IMR-90 (cell line): Measurements from ENCODE around the gene MED13. TPM values are rescaled to one million over a fixed set of nuclear protein-coding genes. Genes with fewer than 3 reads are reported as not detected.

ENCODE experiments used
- ATAC-seq: fragments of 200-7000 bp; cut with Tn5 transposase; 2 replicates; pipeline ENCODE4 v1.9.1; 2020; ENCODE audit warnings: low read depth, mild to moderate bottlenecking, moderate library complexity
- BruUV-seq: library from RNA; stranded (reverse); fragments of 400-500 nt; replicated peaks from 2 replicates; lab custom pipeline; 2021; lab: Mats Ljungman, UMichigan
- CTCF ChIA-PET: fragments of 300-600 bp; formaldehyde crosslinking; extraction: SDS; loops from one replicate; lab custom pipeline; 2021; ENCODE audit warnings: antibody characterized with exemption; lab: Yijun Ruan, JAX
- POLR2A ChIA-PET: fragments of 300-600 bp; sonication (Branson Sonifier 250); formaldehyde crosslinking; loops from one replicate; lab custom pipeline; 2022; ENCODE audit warnings: antibody characterized with exemption; ENCODE audit not compliant: unreplicated experiment; lab: Charles Lee
- DNase-seq: peaks from one replicate; pipeline ENCODE4 v3.0.0; 2013
- H2AFZ ChIP-seq: replicated peaks from 2 replicates; pipeline ENCODE3; 2013; ENCODE audit warnings: low read length, mild to moderate bottlenecking; ENCODE audit not compliant: poor library complexity
- H2AK5ac ChIP-seq: 2 replicates; pipeline ENCODE4 v1.6.1; 2013; ENCODE audit warnings: low read depth, low read length, inconsistent platforms
- H2AK9ac ChIP-seq: replicated peaks from 2 replicates; pipeline ENCODE3; 2013; ENCODE audit warnings: mild to moderate bottlenecking, low read depth, low read length, moderate library complexity; ENCODE audit not compliant: poor library complexity
- H2BK120ac ChIP-seq: 2 replicates; pipeline ENCODE4 v1.6.1; 2013; ENCODE audit warnings: low read depth, low read length, inconsistent platforms
- H2BK15ac ChIP-seq: 3 replicates; pipeline ENCODE4 v1.6.1; 2013; ENCODE audit warnings: low read depth, low read length, inconsistent platforms
- H2BK20ac ChIP-seq: 2 replicates; pipeline ENCODE4 v1.6.1; 2013; ENCODE audit warnings: low read depth, mild to moderate bottlenecking, inconsistent platforms, low read length, moderate library complexity
- H2BK5ac ChIP-seq: 2 replicates; pipeline ENCODE4 v1.6.1; 2013; ENCODE audit warnings: mild to moderate bottlenecking, low read depth, low read length, inconsistent platforms; ENCODE audit not compliant: poor library complexity, severe bottlenecking
- H3K14ac ChIP-seq: replicated peaks from 2 replicates; pipeline ENCODE4 v1.6.1; 2013; ENCODE audit warnings: low read depth, low read length, inconsistent platforms
- H3K18ac ChIP-seq: 2 replicates; pipeline ENCODE4 v1.6.1; 2013; ENCODE audit warnings: low read depth, low read length, control low read depth
- H3K23ac ChIP-seq: 2 replicates; pipeline ENCODE4 v1.6.1; 2013; ENCODE audit warnings: low read depth, low read length, inconsistent platforms
- H3K27ac ChIP-seq: 2 replicates; pipeline ENCODE4 v1.5.1; 2013; ENCODE audit warnings: mild to moderate bottlenecking, control low read depth, low read length; ENCODE audit not compliant: insufficient read depth
- H3K27me3 ChIP-seq: 2 replicates; pipeline ENCODE4 v1.6.1; 2013; ENCODE audit warnings: low read length; ENCODE audit not compliant: control insufficient read depth, insufficient read depth
- H3K36me3 ChIP-seq: 2 replicates; pipeline ENCODE4 v1.6.1; 2013; ENCODE audit warnings: low read length, mixed read lengths; ENCODE audit not compliant: control insufficient read depth, insufficient read depth
- H3K4ac ChIP-seq: 2 replicates; pipeline ENCODE4 v1.6.1; 2013; ENCODE audit warnings: low read depth, low read length, inconsistent platforms
- H3K4me1 ChIP-seq: 2 replicates; pipeline ENCODE4 v1.6.1; 2013; ENCODE audit warnings: low read length, mixed read lengths; ENCODE audit not compliant: control insufficient read depth, insufficient read depth
- H3K4me2 ChIP-seq: 2 replicates; pipeline ENCODE4 v1.6.1; 2013; ENCODE audit warnings: low read depth, mild to moderate bottlenecking, control low read depth, low read length, moderate library complexity
- H3K4me3 ChIP-seq: 2 replicates; pipeline ENCODE4 v1.5.1; 2013; ENCODE audit warnings: low read depth, mild to moderate bottlenecking, control low read depth, low read length, moderate library complexity; ENCODE audit not compliant: insufficient read depth
- H3K56ac ChIP-seq: 2 replicates; pipeline ENCODE4 v1.6.1; 2013; ENCODE audit warnings: low read length, inconsistent platforms; ENCODE audit not compliant: insufficient read depth; ENCODE audit errors: extremely low read depth
- H3K79me1 ChIP-seq, 2 experiments: 2 replicates each; pipeline ENCODE4 v1.6.1; 2013; ENCODE audit warnings: low read length in 2 of 2, inconsistent platforms in 1 of 2, low read depth in 1 of 2
- H3K9ac ChIP-seq: 2 replicates; pipeline ENCODE4 v1.6.1; 2013; ENCODE audit warnings: low read depth, low read length, control low read depth
- H3K9me1 ChIP-seq: 2 replicates; pipeline ENCODE4 v1.6.1; 2013; ENCODE audit warnings: low read length, inconsistent platforms; ENCODE audit not compliant: insufficient read depth
- H3K9me3 ChIP-seq: 2 replicates; pipeline ENCODE4 v1.6.1; 2013; ENCODE audit warnings: low read length; ENCODE audit not compliant: control insufficient read depth, insufficient read depth
- H4K20me1 ChIP-seq: 2 replicates; pipeline ENCODE4 v1.6.1; 2013; ENCODE audit warnings: low read length, inconsistent platforms; ENCODE audit not compliant: insufficient read depth
- H4K5ac ChIP-seq: 2 replicates; pipeline ENCODE4 v1.6.1; 2013; ENCODE audit warnings: mild to moderate bottlenecking, low read depth, low read length, control low read depth
- H4K8ac ChIP-seq, 2 experiments: 2 replicates each; pipeline ENCODE4 v1.6.1; 2013; ENCODE audit warnings: low read depth in 2 of 2, low read length in 2 of 2, control low read depth in 1 of 2, inconsistent platforms in 1 of 2
- H4K91ac ChIP-seq: 2 replicates; pipeline ENCODE4 v1.6.1; 2013; ENCODE audit warnings: low read depth, low read length, inconsistent platforms; ENCODE audit not compliant: insufficient read depth
- BHLHE40 ChIP-seq: fragments of 150-350 bp; IDR thresholded peaks from 2 replicates; pipeline ENCODE4 v1.6.1; 2016; ENCODE audit warnings: mild to moderate bottlenecking, low read depth, low read length
- CEBPB ChIP-seq: IDR thresholded peaks from 2 replicates; pipeline ENCODE4 v1.6.1; 2012; ENCODE audit warnings: low read depth, low read length, improper control_type of control experiment
- CHD1 ChIP-seq: IDR thresholded peaks from 2 replicates; pipeline ENCODE4 v1.6.1; 2012; ENCODE audit warnings: low read depth, low read length, improper control_type of control experiment
- ELK1 ChIP-seq: fragments of 150-350 bp; IDR thresholded peaks from 2 replicates; pipeline ENCODE4 v1.6.1; 2016; ENCODE audit warnings: low read depth, mild to moderate bottlenecking, low read length, moderate library complexity, borderline replicate concordance
- FOS ChIP-seq: fragments of 150-350 bp; IDR thresholded peaks from 2 replicates; pipeline ENCODE4 v1.6.1; 2016; ENCODE audit warnings: low read depth, low read length
- MAFK ChIP-seq: IDR thresholded peaks from 2 replicates; pipeline ENCODE4 v1.6.1; 2012; ENCODE audit warnings: low read depth, low read length, improper control_type of control experiment
- MAZ ChIP-seq: IDR thresholded peaks from 2 replicates; pipeline ENCODE4 v1.6.1; 2012; ENCODE audit warnings: low read depth, mild to moderate bottlenecking, low read length, improper control_type of control experiment, moderate library complexity, borderline replicate concordance
- MXI1 ChIP-seq: IDR thresholded peaks from 2 replicates; pipeline ENCODE4 v1.6.1; 2012; ENCODE audit warnings: low read depth, mild to moderate bottlenecking, low read length, moderate library complexity, borderline replicate concordance
- NFE2L2 ChIP-seq: fragments of 150-350 bp; IDR thresholded peaks from 2 replicates; pipeline ENCODE4 v1.6.1; 2016; ENCODE audit warnings: low read depth, mild to moderate bottlenecking, low read length
- POLR2A ChIP-seq: IDR thresholded peaks from 2 replicates; pipeline ENCODE4 v1.6.1; 2012; ENCODE audit warnings: mild to moderate bottlenecking, low read depth, low read length
- RAD21 ChIP-seq: IDR thresholded peaks from 2 replicates; pipeline ENCODE4 v1.6.1; 2012; ENCODE audit warnings: low read length, improper control_type of control experiment
- RCOR1 ChIP-seq: IDR thresholded peaks from 2 replicates; pipeline ENCODE4 v1.6.1; 2012; ENCODE audit warnings: mild to moderate bottlenecking, low read length, improper control_type of control experiment; ENCODE audit not compliant: insufficient replicate concordance
- RFX5 ChIP-seq: IDR thresholded peaks from 2 replicates; pipeline ENCODE4 v1.8.0; 2012; ENCODE audit warnings: low read depth, mild to moderate bottlenecking, low read length, moderate library complexity
- SMC3 ChIP-seq: fragments of 150-350 bp; IDR thresholded peaks from 2 replicates; pipeline ENCODE4 v1.6.1; 2016; ENCODE audit warnings: low read depth, mild to moderate bottlenecking, antibody characterized with exemption, low read length, moderate library complexity
- WGBS, 2 experiments: methylation state at CpG; one replicate each; pipeline versions ENCODE4 v1.1.5 to v1.1.7; 2013; ENCODE audit warnings: missing lambda C conversion rate in 2 of 2; ENCODE audit not compliant: insufficient read length in 1 of 2; ENCODE audit errors: extremely low coverage in 2 of 2; 5-methylcytosine and 5-hydroxymethylcytosine counted together
- dilution Hi-C: fragments of 300-500 bp; cut with HindIII; formaldehyde crosslinking; loops from one replicate; pipeline ENCODE4 v1.14.3; 2018; ENCODE audit warnings: low sequenced_read_pairs; ENCODE audit not compliant: unreplicated experiment
- in situ Hi-C: fragments of 300-500 bp; cut with MboI; formaldehyde crosslinking; loops from 3 replicates; pipeline ENCODE4 v1.14.3; 2019; ENCODE audit warnings: low sequenced_read_pairs, inconsistent platforms, mixed read lengths
- intact Hi-C: fragments of 100-400 bp; cut with micrococcal nuclease; formaldehyde crosslinking; loops from 2 replicates; pipeline ENCODE4 v1.10.0; 2022
- polyA plus RNA-seq, 3 experiments: library from polyadenylated mRNA; depleted of rRNA; stranded (reverse); fragments of >200 nt; gene quantifications; 2 replicates each; pipeline ENCODE4 v1.2.3, GENCODE V29; 2012; ENCODE audit warnings: low replicate concordance in 1 of 3
- total RNA-seq: library from RNA; depleted of rRNA; stranded (reverse); fragments of >200 nt; gene quantifications from 2 replicates; pipeline ENCODE4 v1.2.3, GENCODE V29; 2012
- TF ChIP-seq, protein P1 (sequence below): fragments of 150-350 bp; IDR thresholded peaks from 2 replicates; pipeline ENCODE4 v1.6.1; 2017; ENCODE audit warnings: mild to moderate bottlenecking, antibody characterized with exemption, low read length, low read depth
- TF ChIP-seq, protein P2 (sequence below): conservative IDR thresholded peaks from 2 replicates; pipeline ENCODE4 v1.5.1; 2012; ENCODE audit warnings: mild to moderate bottlenecking, low read depth, low read length, improper control_type of control experiment

MED13 gene
- total and polyA plus RNA-seq, 2 of the 4 experiments (the other 2 are of a cell fraction) = 9.7 to 67.2 TPM

- ChIA-PET CTCF (interaction anchor here (1.9 kb wide), 1 partner anchor 8 kb away, joined by 6 read pairs; no protein-coding TSS in a partner anchor), POLR2A (no interaction called here)
- no peaks in the 10 kb centered on the region for H3K79me1 ChIP-seq
- no peak overlapping the region for H3K14ac ChIP-seq
- H4K91ac ChIP-seq = no peak overlapping the region
- no peak overlapping the region for H3K18ac ChIP-seq
- H3K56ac ChIP-seq = no peak overlapping the region
- BruUV-seq = no TSS peak
- H3K4me1 ChIP-seq = no peaks in the 10 kb centered on the region
- no peak overlapping the region for H3K23ac ChIP-seq
- H3K27me3 ChIP-seq = peaks cover 26% of the 10 kb centered on the region
- H4K8ac ChIP-seq = no peak overlapping the region
- no peaks in the 10 kb centered on the region for H4K20me1 ChIP-seq
- H2AFZ ChIP-seq = no peak overlapping the region
- H2BK120ac ChIP-seq = no peak overlapping the region
- H2AK5ac ChIP-seq = no peak overlapping the region
- H3K27ac ChIP-seq = no peak overlapping the region
- no CpG with 5 or more reads among the region's 4 CpGs for WGBS, 2 experiments
- H4K5ac ChIP-seq = no peak overlapping the region
- H2BK15ac ChIP-seq = no peak overlapping the region
- DNase-seq = no peak
- no peaks in the 10 kb centered on the region for H3K36me3 ChIP-seq
- no peak overlapping the region for H3K4ac ChIP-seq
- H2BK20ac ChIP-seq = no peak overlapping the region
- no peak overlapping the region for H3K4me3 ChIP-seq
- in situ Hi-C loops (no loop called here), intact Hi-C loops (no loop called here), dilution Hi-C loops (no loop called here)
- H3K9me1 ChIP-seq = no peaks in the 10 kb centered on the region
- H2BK5ac ChIP-seq = no peak overlapping the region
- ATAC-seq = no peak
- no peak for TF ChIP-seq BHLHE40
- no peak for TF ChIP-seq RCOR1
- no peak for TF ChIP-seq POLR2A
- no peak for TF ChIP-seq ELK1
- TF ChIP-seq, protein P1, sequence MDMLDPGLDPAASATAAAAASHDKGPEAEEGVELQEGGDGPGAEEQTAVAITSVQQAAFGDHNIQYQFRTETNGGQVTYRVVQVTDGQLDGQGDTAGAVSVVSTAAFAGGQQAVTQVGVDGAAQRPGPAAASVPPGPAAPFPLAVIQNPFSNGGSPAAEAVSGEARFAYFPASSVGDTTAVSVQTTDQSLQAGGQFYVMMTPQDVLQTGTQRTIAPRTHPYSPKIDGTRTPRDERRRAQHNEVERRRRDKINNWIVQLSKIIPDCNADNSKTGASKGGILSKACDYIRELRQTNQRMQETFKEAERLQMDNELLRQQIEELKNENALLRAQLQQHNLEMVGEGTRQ = no peak
- no peak for TF ChIP-seq RFX5
- TF ChIP-seq MAFK = no peak
- no peak for TF ChIP-seq CEBPB
- TF ChIP-seq CHD1 = no peak
- no peak for TF ChIP-seq MAZ
- TF ChIP-seq FOS = no peak
- no peak for TF ChIP-seq NFE2L2
- TF ChIP-seq, protein P2, sequence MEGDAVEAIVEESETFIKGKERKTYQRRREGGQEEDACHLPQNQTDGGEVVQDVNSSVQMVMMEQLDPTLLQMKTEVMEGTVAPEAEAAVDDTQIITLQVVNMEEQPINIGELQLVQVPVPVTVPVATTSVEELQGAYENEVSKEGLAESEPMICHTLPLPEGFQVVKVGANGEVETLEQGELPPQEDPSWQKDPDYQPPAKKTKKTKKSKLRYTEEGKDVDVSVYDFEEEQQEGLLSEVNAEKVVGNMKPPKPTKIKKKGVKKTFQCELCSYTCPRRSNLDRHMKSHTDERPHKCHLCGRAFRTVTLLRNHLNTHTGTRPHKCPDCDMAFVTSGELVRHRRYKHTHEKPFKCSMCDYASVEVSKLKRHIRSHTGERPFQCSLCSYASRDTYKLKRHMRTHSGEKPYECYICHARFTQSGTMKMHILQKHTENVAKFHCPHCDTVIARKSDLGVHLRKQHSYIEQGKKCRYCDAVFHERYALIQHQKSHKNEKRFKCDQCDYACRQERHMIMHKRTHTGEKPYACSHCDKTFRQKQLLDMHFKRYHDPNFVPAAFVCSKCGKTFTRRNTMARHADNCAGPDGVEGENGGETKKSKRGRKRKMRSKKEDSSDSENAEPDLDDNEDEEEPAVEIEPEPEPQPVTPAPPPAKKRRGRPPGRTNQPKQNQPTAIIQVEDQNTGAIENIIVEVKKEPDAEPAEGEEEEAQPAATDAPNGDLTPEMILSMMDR = no peak
- no peak for TF ChIP-seq RAD21
- TF ChIP-seq SMC3 = no peak
- no peak for TF ChIP-seq MXI1
- no peak overlapping the region for H2AK9ac ChIP-seq
- H3K9ac ChIP-seq = no peak overlapping the region
- H3K9me3 ChIP-seq = peaks cover 2% of the 10 kb centered on the region; the same call in 1 of the 2 replicates
- H3K4me2 ChIP-seq = no peak overlapping the region
These were observed 36.4 kb upstream of the MED13 start for GRCh38 chr17:62101515-62101914.
